ENCODE measurements around the gene RPS6KA2.
"Not testable (repeated sequence)": the region's sequence is repeated elsewhere in the genome, so short reads cannot be mapped to it uniquely, and the experiment has no call there.

RPS6KA2 gene

GRCh38 chr6:166389119-166389518, 237.9 kb downstream of the RPS6KA2 start:
- no peaks in the 10 kb centered on the region for H3K36me3 Mint-ChIP-seq
- H3K27me3 Mint-ChIP-seq, result peaks cover 8 to 13% of the 10 kb centered on the region in 2 donors
- DNase-seq (no peak), ATAC-seq (replicated peaks) (no peak)
- H3K9me3 Mint-ChIP-seq, result no peaks in the 10 kb centered on the region
- H3K4me1 Mint-ChIP-seq, result peaks cover 1 to 4% of the 10 kb centered on the region in 2 donors
- H3K27ac Mint-ChIP-seq, result no peak overlapping the region
- H3K4me3 Mint-ChIP-seq, result no peak overlapping the region

- H3K4me1 Mint-ChIP-seq, result peaks cover 1 to 9% of the 10 kb centered on the region in 2 donors
- DNase-seq (no peak), ATAC-seq (replicated peaks) (no peak)
- no peaks in the 10 kb centered on the region for H3K9me3 Mint-ChIP-seq
- peaks cover 5 to 10% of the 10 kb centered on the region in 2 donors for H3K27me3 Mint-ChIP-seq
- no peaks in the 10 kb centered on the region for H3K36me3 Mint-ChIP-seq
- H3K27ac Mint-ChIP-seq, result no peak overlapping the region
- no peak overlapping the region for H3K4me3 Mint-ChIP-seq
Measured at GRCh38 chr6:166388290-166389004, 238.6 kb downstream of the RPS6KA2 start.

- ATAC-seq (replicated peaks) (no peak), DNase-seq (no peak)
- Mint-ChIP-seq H3K4me3 (no peak overlapping the region), H3K27ac (no peak overlapping the region), H3K36me3 (no peaks in the 10 kb centered on the region), H3K27me3 (peaks cover 5 to 6% of the 10 kb centered on the region in 2 donors), H3K4me1 (peaks cover 1 to 9% of the 10 kb centered on the region in 2 donors), H3K9me3 (no peaks in the 10 kb centered on the region)
Measured at GRCh38 chr6:166387642-166388289, 239.3 kb downstream of the RPS6KA2 start.

GRCh38 chr6:166387098-166387497, 240.0 kb downstream of the RPS6KA2 start:
- not testable (repeated sequence) for H3K9me3 Mint-ChIP-seq

GRCh38 chr6:166386111-166386510, 240.9 kb downstream of the RPS6KA2 start:
- no peak overlapping the region for H3K4me3 Mint-ChIP-seq
- H3K27ac Mint-ChIP-seq, result no peak overlapping the region
- no peak for ATAC-seq (replicated peaks)
- DNase-seq, result no peak
- H3K4me1 Mint-ChIP-seq, result peaks cover 3 to 22% of the 10 kb centered on the region in 2 donors
- H3K9me3 Mint-ChIP-seq, result no peaks in the 10 kb centered on the region
- no peaks in the 10 kb centered on the region for H3K27me3 Mint-ChIP-seq
- H3K36me3 Mint-ChIP-seq, result no peaks in the 10 kb centered on the region

More at GRCh38 chr6:166387098-166387497, 240.0 kb downstream of the RPS6KA2 start:
- H3K4me3 Mint-ChIP-seq; DNase-seq; ATAC-seq (replicated peaks); H3K27me3 Mint-ChIP-seq; H3K27ac Mint-ChIP-seq; H3K36me3 Mint-ChIP-seq: not testable (repeated sequence)
- peaks cover 1 to 12% of the 10 kb centered on the region in 2 donors for H3K4me1 Mint-ChIP-seq

- not testable (repeated sequence) for H3K36me3 Mint-ChIP-seq, H3K27me3 Mint-ChIP-seq, H3K9me3 Mint-ChIP-seq, DNase-seq
- ATAC-seq (replicated peaks), result peak in 1 of 2 donors; percentile 2
- peak overlapping the region; percentile 87 to 95 for H3K4me3 Mint-ChIP-seq
- H3K4me1 Mint-ChIP-seq, result peaks cover 3 to 22% of the 10 kb centered on the region in 2 donors
- H3K27ac Mint-ChIP-seq, result peak overlapping the region; percentile 91
Measured at GRCh38 chr6:166383802-166384363, 243.2 kb downstream of the RPS6KA2 start.

- Mint-ChIP-seq H3K27ac (peak within 1 kb of the TSS; percentile 91), H3K9me3 (no peaks in the 10 kb centered on the region), H3K4me3 (peak within 1 kb of the TSS; percentile 91 to 95), H3K27me3 (no peaks in the 10 kb centered on the region), H3K4me1 (peaks cover 3 to 22% of the 10 kb centered on the region in 2 donors), H3K36me3 (no peaks in the 10 kb centered on the region)
- ATAC-seq (replicated peaks) (peak; percentile 91 to 93), DNase-seq (peak; percentile 97)
Measured at GRCh38 chr6:166382933-166383801, 243.9 kb downstream of the RPS6KA2 start, which contains the start of gene MPC1. TSS of gene MPC1 (minus strand) at chr6:166382940. CDS start at chr6:166382876, 64 bp downstream.

- DNase-seq (no peak), ATAC-seq (replicated peaks) (peak; percentile 6 to 8)
- H3K27ac Mint-ChIP-seq, result peak overlapping the region; percentile 91
- H3K27me3 Mint-ChIP-seq, result no peaks in the 10 kb centered on the region
- H3K36me3 Mint-ChIP-seq, result no peaks in the 10 kb centered on the region
- H3K4me1 Mint-ChIP-seq, result peaks cover 3 to 22% of the 10 kb centered on the region in 2 donors
- H3K9me3 Mint-ChIP-seq, result no peaks in the 10 kb centered on the region
- peak overlapping the region; percentile 91 to 95 for H3K4me3 Mint-ChIP-seq
Measured at GRCh38 chr6:166382500-166382932, 244.5 kb downstream of the RPS6KA2 start.

- Mint-ChIP-seq H3K27ac (peak overlapping the region; percentile 91), H3K9me3 (no peaks in the 10 kb centered on the region), H3K4me1 (peaks cover 3 to 22% of the 10 kb centered on the region in 2 donors), H3K36me3 (no peaks in the 10 kb centered on the region), H3K27me3 (no peaks in the 10 kb centered on the region), H3K4me3 (peak overlapping the region; percentile 91 to 95)
- DNase-seq, result peak; percentile 69
- ATAC-seq (replicated peaks), result peak; percentile 39 to 49
Measured at GRCh38 chr6:166381733-166382499, 245.1 kb downstream of the RPS6KA2 start.

- DNase-seq, result no peak
- ATAC-seq (replicated peaks), result no peak
- H3K27me3 Mint-ChIP-seq, result no peaks in the 10 kb centered on the region
- peak overlapping the region; percentile 91 to 95 for H3K4me3 Mint-ChIP-seq
- H3K9me3 Mint-ChIP-seq, result no peaks in the 10 kb centered on the region
- peak overlapping the region; percentile 91 for H3K27ac Mint-ChIP-seq
- no peaks in the 10 kb centered on the region for H3K36me3 Mint-ChIP-seq
- H3K4me1 Mint-ChIP-seq, result peaks cover 3 to 22% of the 10 kb centered on the region in 2 donors
Measured at GRCh38 chr6:166381381-166381732, 245.7 kb downstream of the RPS6KA2 start.

- Mint-ChIP-seq H3K27ac (no peak overlapping the region), H3K4me3 (no peak overlapping the region), H3K4me1 (peaks cover 3 to 22% of the 10 kb centered on the region in 2 donors), H3K27me3 (no peaks in the 10 kb centered on the region), H3K36me3 (no peaks in the 10 kb centered on the region), H3K9me3 (no peaks in the 10 kb centered on the region)
- ATAC-seq (replicated peaks) (no peak), DNase-seq (no peak)
Measured at GRCh38 chr6:166379800-166380199, 247.3 kb downstream of the RPS6KA2 start.

- peaks cover 2 to 18% of the 10 kb centered on the region in 2 donors for H3K4me1 Mint-ChIP-seq
- no peaks in the 10 kb centered on the region for H3K9me3 Mint-ChIP-seq
- no peak overlapping the region for H3K27ac Mint-ChIP-seq
- H3K36me3 Mint-ChIP-seq, result no peaks in the 10 kb centered on the region
- DNase-seq (no peak), ATAC-seq (replicated peaks) (no peak)
- H3K4me3 Mint-ChIP-seq, result no peak overlapping the region
- H3K27me3 Mint-ChIP-seq, result no peaks in the 10 kb centered on the region
Measured at GRCh38 chr6:166379103-166379586, 247.9 kb downstream of the RPS6KA2 start.

GRCh38 chr6:166377721-166378120, 249.3 kb downstream of the RPS6KA2 start:
- no peak for ATAC-seq (replicated peaks)

More at GRCh38 chr6:166377721-166378120, 249.3 kb downstream of the RPS6KA2 start:
- no peaks in the 10 kb centered on the region for H3K27me3 Mint-ChIP-seq
- H3K9me3 Mint-ChIP-seq, result no peaks in the 10 kb centered on the region
- no peak for DNase-seq
- no peak overlapping the region for H3K27ac Mint-ChIP-seq
- no peak overlapping the region for H3K4me3 Mint-ChIP-seq
- peaks cover 0 to 3% of the 10 kb centered on the region in 2 donors for H3K36me3 Mint-ChIP-seq
- peaks cover 3 to 13% of the 10 kb centered on the region in 2 donors for H3K4me1 Mint-ChIP-seq
